Endothelial cell of umbilical vein (primary cell): ENCODE measurements around the gene MFNG. TPM values are rescaled to one million over a fixed set of nuclear protein-coding genes. Genes with fewer than 3 reads are reported as not detected.

Source experiments
- BruUV-seq: library from RNA; stranded (reverse); fragments of 400-500 nt; replicated peaks from 2 replicates; lab custom pipeline; 2021; lab: Mats Ljungman, UMichigan
- CTCF ChIA-PET: fragments of 300-600, 350-600 bp; sonication (Branson Sonifier 250); formaldehyde crosslinking; loops from one replicate; lab custom pipeline; 2021; ENCODE audit warnings: antibody characterized with exemption, inconsistent platforms; lab: Charles Lee
- POLR2A ChIA-PET: fragments of 300-600, 350-600 bp; sonication (Branson Sonifier 250); formaldehyde crosslinking; loops from one replicate; lab custom pipeline; 2021; ENCODE audit warnings: antibody characterized with exemption, inconsistent platforms; lab: Charles Lee
- DNase-seq: peaks from one replicate; pipeline ENCODE4 v3.0.0-alpha.2; 2011; ENCODE audit warnings: low read depth, low spot score
- FAIRE-seq: peaks from 2 replicates; lab custom pipeline; 2011; peaks lifted over from hg19 to GRCh38; lab: Jason Lieb, UNC
- H2AFZ ChIP-seq: 2 replicates; pipeline ENCODE4 v1.6.0; 2012; ENCODE audit warnings: low read depth, low read length, control low read depth, inconsistent platforms
- H3K27ac ChIP-seq: 2 replicates; pipeline ENCODE4 v1.5.1; 2011; ENCODE audit warnings: low read depth, mild to moderate bottlenecking, control low read depth, low read length, moderate library complexity; ENCODE audit not compliant: insufficient read depth
- H3K27me3 ChIP-seq, 2 experiments: 2 replicates each; pipeline versions ENCODE4 v1.6.0 to v1.6.1; 2011; ENCODE audit warnings: low read length in 2 of 2, mixed read lengths in 1 of 2; ENCODE audit not compliant: control insufficient read depth in 2 of 2, insufficient read depth in 2 of 2
- H3K36me3 ChIP-seq, 2 experiments: 2 replicates in 1 of 2; 3 replicates in 1 of 2; pipeline ENCODE4 v1.5.1; 2011; ENCODE audit warnings: low read length in 2 of 2, mild to moderate bottlenecking in 1 of 2, moderate library complexity in 1 of 2; ENCODE audit not compliant: control insufficient read depth in 2 of 2, insufficient read depth in 2 of 2; ENCODE audit errors: extremely low read depth in 1 of 2
- H3K4me1 ChIP-seq: 3 replicates; pipeline ENCODE4 v1.5.1; 2011; ENCODE audit warnings: mild to moderate bottlenecking, low read length; ENCODE audit not compliant: control insufficient read depth, insufficient read depth; ENCODE audit errors: extremely low read depth
- H3K4me2 ChIP-seq: 2 replicates; pipeline ENCODE4 v1.6.1; 2011; ENCODE audit warnings: low read length, control low read depth, mixed read lengths; ENCODE audit not compliant: insufficient read depth
- H3K4me3 ChIP-seq, 3 experiments: fragments of 200-600 bp in 1 of 3; sonication (generic), shearing (Covaris generic) in 1 of 3; replicated peaks in 1 of 3; 2 replicates each; pipeline ENCODE4 v1.5.1; 2011 to 2016; ENCODE audit warnings: control low read depth in 3 of 3, low read length in 3 of 3, mild to moderate bottlenecking in 2 of 3, inconsistent platforms in 1 of 3, low read depth in 1 of 3, moderate library complexity in 1 of 3; ENCODE audit not compliant: insufficient read depth in 1 of 3
- H3K79me2 ChIP-seq: 2 replicates; pipeline ENCODE4 v1.6.0; 2012; ENCODE audit warnings: low read length, inconsistent platforms; ENCODE audit not compliant: control insufficient read depth, insufficient read depth
- H3K9ac ChIP-seq: replicated peaks from 2 replicates; pipeline ENCODE3; 2011; ENCODE audit warnings: low read length, control low read depth; ENCODE audit not compliant: insufficient read depth; ENCODE audit errors: extremely low read depth
- H3K9me1 ChIP-seq: replicated peaks from 3 replicates; pipeline ENCODE4 v1.6.0; 2011; ENCODE audit warnings: mild to moderate bottlenecking, low read length; ENCODE audit not compliant: control insufficient read depth, insufficient read depth; ENCODE audit errors: extremely low read depth
- H3K9me3 ChIP-seq: replicated peaks from 2 replicates; pipeline ENCODE4 v1.5.1; 2012; ENCODE audit warnings: low read length, inconsistent platforms; ENCODE audit not compliant: control insufficient read depth, insufficient read depth
- H4K20me1 ChIP-seq: replicated peaks from 2 replicates; pipeline ENCODE3; 2011; ENCODE audit warnings: mild to moderate bottlenecking, low read length; ENCODE audit not compliant: control insufficient read depth, insufficient read depth; ENCODE audit errors: extremely low read depth
- EZH2 ChIP-seq: IDR thresholded peaks from 2 replicates; pipeline ENCODE4 v1.6.1; 2012; ENCODE audit warnings: borderline replicate concordance, low read depth, mild to moderate bottlenecking, moderate library complexity, low read length, inconsistent platforms; ENCODE audit not compliant: severe bottlenecking
- FOS ChIP-seq: IDR thresholded peaks from 2 replicates; pipeline ENCODE4 v1.6.1; 2011; ENCODE audit warnings: mild to moderate bottlenecking, low read length, moderate library complexity, borderline replicate concordance; ENCODE audit not compliant: insufficient read depth
- GATA2 ChIP-seq: IDR thresholded peaks from 2 replicates; pipeline ENCODE4 v1.7.0; 2011; ENCODE audit warnings: low read depth, mild to moderate bottlenecking, moderate library complexity, mixed read lengths, low read length; ENCODE audit not compliant: insufficient read length, insufficient read depth
- JUN ChIP-seq: IDR thresholded peaks from 2 replicates; pipeline ENCODE4 v1.6.1; 2011; ENCODE audit warnings: borderline replicate concordance, low read depth; ENCODE audit not compliant: insufficient read length, insufficient read depth
- MYC ChIP-seq: IDR thresholded peaks from one replicate; pipeline ENCODE4 v1.6.1; 2011; ENCODE audit warnings: mild to moderate bottlenecking, low read depth, low read length
- POLR2A ChIP-seq: IDR thresholded peaks from 2 replicates; pipeline ENCODE4 v1.6.1; 2012; ENCODE audit warnings: low read depth, mild to moderate bottlenecking, control low read depth, low read length
- POLR2AphosphoS5 ChIP-seq: IDR thresholded peaks from 2 replicates; pipeline ENCODE4 v1.6.1; 2012; ENCODE audit warnings: low read depth, mild to moderate bottlenecking, control low read depth, low read length, moderate library complexity; ENCODE audit not compliant: insufficient read depth
- dilution Hi-C: fragments of 300-500 bp; cut with MboI; formaldehyde crosslinking; loops from one replicate; pipeline ENCODE4 v1.15.0; 2019; ENCODE audit warnings: low sequenced_read_pairs; ENCODE audit not compliant: extremely low pct_ligation_motif_present
- intact Hi-C: fragments of 100-400 bp; cut with micrococcal nuclease; formaldehyde crosslinking; loops from one replicate; pipeline ENCODE4 v1.10.0; 2022
- polyA plus RNA-seq, 4 experiments: library from polyadenylated mRNA; depleted of rRNA in 3 of 4; stranded (reverse) in 3 of 4; unstranded in 1 of 4; fragments of >200 nt; gene quantifications; 2 replicates each; pipeline versions ENCODE4 v1.2.1 to v1.2.3, GENCODE V29; 2011 to 2012; ENCODE audit warnings: missing spikeins in 1 of 4
- total RNA-seq: library from RNA; stranded (reverse); gene quantifications from 2 replicates; pipeline ENCODE4 v1.2.3, GENCODE V29; 2021
- TF ChIP-seq, protein P1 (sequence below): IDR thresholded peaks from 2 replicates; pipeline ENCODE4 v1.6.1; 2011; ENCODE audit not compliant: insufficient read depth, insufficient read length
- TF ChIP-seq, protein P2 (sequence below), 2 donors: IDR thresholded peaks; 1 replicate in 1 of 2; 2 replicates in 1 of 2; pipeline ENCODE4 v1.5.1; 2011; ENCODE audit warnings: low read length in 2 of 2, mild to moderate bottlenecking in 2 of 2, moderate library complexity in 2 of 2, control low read depth in 1 of 2, inconsistent platforms in 1 of 2, low read depth in 1 of 2; ENCODE audit not compliant: insufficient read depth in 1 of 2; ENCODE audit errors: extremely low read depth in 1 of 2

Gene MFNG
- total and polyA plus RNA-seq, 2 donors (not counting 3 experiments of a cell fraction or from before 2014, with no cell fraction given) = 188 to 257 TPM

DNA sequence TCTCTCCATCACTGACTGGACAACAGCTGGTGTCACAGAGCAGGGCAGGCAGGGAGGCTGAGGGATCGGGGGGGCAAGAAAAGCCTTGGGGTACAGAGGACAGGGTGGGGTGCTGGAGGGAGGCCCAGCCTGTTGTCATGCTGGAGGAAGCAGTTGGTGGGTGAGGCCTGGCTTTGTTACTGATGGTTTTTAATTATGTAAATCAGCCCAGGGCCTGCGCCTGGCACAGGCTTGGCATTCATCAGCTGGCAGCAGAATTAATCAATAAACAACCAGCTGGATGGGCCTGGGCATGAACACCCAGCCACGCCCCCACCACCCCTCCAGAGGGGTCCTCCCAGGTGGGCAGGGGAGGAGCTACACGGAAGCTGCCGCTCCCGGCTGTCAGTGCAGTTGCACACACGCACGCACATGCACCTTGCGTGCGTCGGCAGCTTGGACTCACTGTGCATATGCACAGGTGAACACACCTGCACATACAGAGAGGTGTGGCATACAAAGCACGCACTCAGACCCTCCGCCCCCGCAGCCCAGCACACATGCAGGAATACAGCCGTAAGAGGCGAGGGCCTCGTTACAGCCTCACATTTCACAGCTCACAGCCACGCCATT is 37.6 kb downstream of the MFNG start:
- Histone ChIP-seq H3K4me1 (no peaks in the 10 kb centered on the region), H3K79me2 (no peaks in the 10 kb centered on the region), H3K9ac (no peak overlapping the region), H3K27ac (no peak overlapping the region), H4K20me1 (no peaks in the 10 kb centered on the region), H3K4me3 (no peak overlapping the region), H2AFZ (no peak overlapping the region), H3K27me3 (no peaks in the 10 kb centered on the region), H3K4me2 (no peak overlapping the region), H3K9me1 (no peaks in the 10 kb centered on the region), H3K9me3 (no peaks in the 10 kb centered on the region), H3K36me3 (no peaks in the 10 kb centered on the region)
- TF ChIP-seq POLR2A = no peak
- TF ChIP-seq, protein P1, sequence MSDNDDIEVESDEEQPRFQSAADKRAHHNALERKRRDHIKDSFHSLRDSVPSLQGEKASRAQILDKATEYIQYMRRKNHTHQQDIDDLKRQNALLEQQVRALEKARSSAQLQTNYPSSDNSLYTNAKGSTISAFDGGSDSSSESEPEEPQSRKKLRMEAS = no peak
- TF ChIP-seq FOS = no peak
- no peak for TF ChIP-seq EZH2
- TF ChIP-seq MYC = no peak
- TF ChIP-seq JUN = no peak
- no peak for TF ChIP-seq GATA2
- no peak for TF ChIP-seq POLR2AphosphoS5
- TF ChIP-seq, protein P2, sequence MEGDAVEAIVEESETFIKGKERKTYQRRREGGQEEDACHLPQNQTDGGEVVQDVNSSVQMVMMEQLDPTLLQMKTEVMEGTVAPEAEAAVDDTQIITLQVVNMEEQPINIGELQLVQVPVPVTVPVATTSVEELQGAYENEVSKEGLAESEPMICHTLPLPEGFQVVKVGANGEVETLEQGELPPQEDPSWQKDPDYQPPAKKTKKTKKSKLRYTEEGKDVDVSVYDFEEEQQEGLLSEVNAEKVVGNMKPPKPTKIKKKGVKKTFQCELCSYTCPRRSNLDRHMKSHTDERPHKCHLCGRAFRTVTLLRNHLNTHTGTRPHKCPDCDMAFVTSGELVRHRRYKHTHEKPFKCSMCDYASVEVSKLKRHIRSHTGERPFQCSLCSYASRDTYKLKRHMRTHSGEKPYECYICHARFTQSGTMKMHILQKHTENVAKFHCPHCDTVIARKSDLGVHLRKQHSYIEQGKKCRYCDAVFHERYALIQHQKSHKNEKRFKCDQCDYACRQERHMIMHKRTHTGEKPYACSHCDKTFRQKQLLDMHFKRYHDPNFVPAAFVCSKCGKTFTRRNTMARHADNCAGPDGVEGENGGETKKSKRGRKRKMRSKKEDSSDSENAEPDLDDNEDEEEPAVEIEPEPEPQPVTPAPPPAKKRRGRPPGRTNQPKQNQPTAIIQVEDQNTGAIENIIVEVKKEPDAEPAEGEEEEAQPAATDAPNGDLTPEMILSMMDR (IDR thresholded peaks at IDR 0.05; ENCODE audit: extremely low read depth in 1 of 2, insufficient read depth in 1 of 2, low read depth in 1 of 2, low read length in 2 of 2) = no peak
- FAIRE-seq (no peak), DNase-seq (no peak)
- dilution Hi-C loops (no loop called here), intact Hi-C loops (no loop called here)
- no TSS peak for BruUV-seq
- CTCF ChIA-PET = interaction anchor here (1.5 kb wide), 1 partner anchor 9 kb away, joined by 3 read pairs; no protein-coding TSS in a partner anchor
- POLR2A ChIA-PET = no interaction called here
